ENCODE results near the gene CACNA1D.
"Not testable (repeated sequence)": the region's sequence is repeated elsewhere in the genome, so short reads cannot be mapped to it uniquely, and the experiment has no call there.

CACNA1D gene

GRCh38 chr3:53530205-53530604 is 35.8 kb downstream of the CACNA1D start:
- no peak for DNase-seq

DNA sequence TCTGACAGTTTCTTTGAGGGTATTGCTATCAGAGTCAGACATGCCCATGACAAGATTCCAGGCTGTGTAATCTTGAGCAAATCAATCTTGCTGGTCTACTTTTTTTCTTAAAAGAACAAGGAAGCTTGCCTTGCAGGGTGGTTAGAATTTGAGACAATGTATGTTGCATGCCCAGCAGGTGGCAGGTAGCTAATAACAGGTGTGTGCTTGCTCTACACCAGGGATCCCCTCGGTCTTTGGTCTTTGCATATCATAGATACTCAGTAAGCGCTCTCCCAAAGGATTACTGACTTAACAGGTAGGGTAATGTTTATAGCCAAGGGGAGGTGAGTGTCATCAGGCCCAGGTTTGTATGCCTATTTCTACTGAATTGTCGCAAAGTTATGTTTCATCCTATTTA is 37.3 kb downstream of the CACNA1D start:
- DNase-seq: peak; percentile 27

DNA sequence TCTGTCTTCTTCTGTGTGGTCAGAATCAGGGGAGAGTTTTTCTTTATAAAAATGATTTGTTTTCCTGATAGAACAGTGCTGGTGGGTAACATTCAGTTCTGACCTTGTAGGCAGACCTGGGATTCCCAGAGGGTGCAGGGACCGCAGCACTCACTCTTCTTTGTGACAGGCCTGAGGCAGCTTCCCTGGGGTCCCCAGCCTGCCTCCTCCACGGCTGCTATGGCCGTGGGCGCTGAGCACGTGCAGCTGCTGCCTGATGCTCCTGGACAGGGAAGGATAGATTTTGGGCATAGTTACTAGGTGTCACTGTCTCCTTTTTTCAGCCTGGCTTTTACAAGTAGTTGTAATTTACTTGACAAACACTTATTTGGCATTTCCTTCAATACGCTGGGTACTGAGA is 39.1 kb downstream of the CACNA1D start:
- DNase-seq: no peak

- no peak for DNase-seq
These were observed 39.8 kb downstream of the CACNA1D start for GRCh38 chr3:53534216-53534615.

- DNase-seq: no peak
These were observed 40.4 kb downstream of the CACNA1D start for GRCh38 chr3:53534676-53535400.

GRCh38 chr3:53536282-53536681 is 41.9 kb downstream of the CACNA1D start:
- no peak for DNase-seq

GRCh38 chr3:53544357-53544756 is 49.9 kb downstream of the CACNA1D start:
- DNase-seq: no peak

- no peak for DNase-seq
These were observed 51.0 kb downstream of the CACNA1D start for GRCh38 chr3:53545310-53545995.

DNA sequence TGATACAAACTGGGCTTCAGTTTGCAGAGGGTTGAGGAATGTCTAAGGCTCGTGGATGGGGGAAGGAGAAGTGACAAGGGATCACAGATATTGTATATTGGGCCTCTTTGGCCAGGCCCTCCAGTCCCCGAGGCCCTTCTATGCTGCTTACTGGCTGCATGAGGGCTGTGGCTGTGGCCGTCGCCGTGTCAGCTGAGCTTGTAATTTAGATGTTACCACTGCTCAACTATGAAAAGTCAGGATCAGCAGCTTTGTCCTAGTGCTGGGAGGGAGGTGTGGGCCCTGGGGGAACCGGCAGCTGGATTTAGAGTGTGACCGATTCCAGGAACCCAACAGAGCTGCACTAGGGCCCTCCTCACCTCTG is 51.6 kb downstream of the CACNA1D start:
- no peak for DNase-seq

DNA sequence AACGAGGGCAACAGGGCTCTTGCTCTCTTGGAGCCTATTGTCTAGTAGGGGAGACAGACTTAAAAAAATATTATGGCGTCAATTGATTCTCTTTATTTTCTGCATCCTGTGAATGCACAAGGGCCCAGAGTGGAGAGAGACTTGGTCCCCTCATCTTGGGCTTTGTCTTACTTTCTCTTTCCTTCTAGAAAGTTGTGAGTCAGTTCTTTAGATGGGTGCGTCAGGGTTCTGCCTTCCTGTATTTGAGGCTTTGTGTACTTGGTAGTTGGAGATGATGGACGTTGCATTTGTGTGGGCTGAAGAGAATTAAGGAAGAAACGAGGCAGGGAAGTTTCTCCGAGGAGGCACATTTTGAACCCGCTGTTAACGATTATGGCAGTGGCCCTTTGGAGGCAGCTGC is 52.9 kb downstream of the CACNA1D start:
- DNase-seq: no peak

- DNase-seq: no peak
These were observed 55.7 kb downstream of the CACNA1D start for GRCh38 chr3:53550005-53550620.

DNA sequence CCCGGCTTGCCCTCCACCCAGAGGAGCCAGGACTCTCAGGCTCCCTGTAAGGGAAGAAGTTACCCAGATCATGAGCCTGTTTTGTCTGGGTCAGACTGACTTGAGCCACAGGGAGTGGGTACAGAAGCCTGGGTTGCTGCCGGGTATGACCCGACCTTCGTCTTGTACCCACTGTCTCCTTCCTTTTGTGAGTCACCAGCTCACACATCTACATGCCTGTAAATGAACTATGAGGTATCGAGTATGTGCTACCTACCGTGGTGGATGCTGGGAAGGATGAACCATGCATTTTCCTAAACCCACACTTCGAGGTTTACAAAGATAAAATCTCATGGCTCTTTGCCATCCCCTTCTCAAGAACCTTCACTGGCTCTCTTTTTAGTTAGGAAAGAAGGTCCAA is 56.9 kb downstream of the CACNA1D start:
- no peak for DNase-seq

DNA sequence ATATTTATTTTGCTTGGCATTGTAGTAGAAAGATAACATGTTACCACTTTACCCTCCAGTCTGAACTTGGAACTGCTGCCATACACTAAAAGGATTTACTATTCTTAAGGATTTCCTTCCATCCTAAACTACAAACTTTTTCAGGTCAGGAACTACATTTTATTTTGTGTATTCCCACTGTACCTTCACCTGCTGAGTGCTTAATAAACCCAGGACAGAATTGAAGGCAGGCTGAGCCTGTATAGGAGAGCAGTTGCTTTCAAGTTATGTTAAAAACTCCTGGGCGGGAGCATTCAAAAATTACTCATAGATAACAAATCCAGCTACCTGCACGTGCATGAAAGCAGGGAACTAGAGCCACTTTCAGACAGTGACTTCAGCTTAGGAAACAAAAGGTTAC is 58.3 kb downstream of the CACNA1D start:
- DNase-seq: no peak

DNA sequence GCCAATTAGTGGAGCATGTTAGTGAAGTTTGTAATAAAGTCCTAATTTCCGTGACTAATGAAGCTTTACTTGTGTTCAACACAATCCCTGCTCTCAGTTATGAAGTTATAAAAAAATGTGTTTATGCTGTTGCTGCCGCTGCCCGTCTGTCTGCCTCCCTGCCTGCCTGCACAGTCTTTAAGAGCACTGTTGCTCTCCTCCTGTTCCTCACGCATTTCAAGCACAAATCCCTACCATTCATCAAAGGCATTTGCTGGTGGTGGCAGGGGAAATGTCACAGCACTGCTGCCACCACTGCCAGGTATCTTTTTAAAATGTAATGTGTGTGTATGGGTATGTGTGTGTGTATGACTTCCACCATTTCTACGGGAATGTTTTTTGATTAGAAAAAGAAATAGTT is 58.8 kb downstream of the CACNA1D start:
- DNase-seq: no peak

DNA sequence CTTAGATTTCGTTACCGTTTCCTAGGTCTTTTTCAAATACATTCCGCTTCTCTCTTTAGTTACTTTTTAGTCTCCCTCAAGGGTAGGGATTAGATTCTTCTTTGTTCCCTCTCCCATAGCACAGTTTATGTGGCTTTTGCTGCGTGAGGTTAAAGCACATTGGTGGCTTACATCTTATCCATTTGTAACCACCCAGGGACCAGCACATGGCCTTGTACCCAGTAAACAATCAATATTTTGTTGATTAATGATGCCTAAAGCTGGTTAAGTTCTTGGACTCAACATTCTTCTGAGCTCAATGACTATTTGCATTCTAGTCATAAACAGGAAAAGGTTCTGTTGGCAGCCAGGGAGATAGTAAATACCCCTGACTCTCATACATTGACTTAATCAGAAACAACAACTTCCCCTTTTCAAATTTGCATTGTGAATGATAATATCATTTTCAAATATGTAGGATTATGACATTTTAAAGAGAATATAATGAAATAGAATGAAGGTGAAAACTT is 60.2 kb downstream of the CACNA1D start:
- DNase-seq: no peak

- DNase-seq: no peak
These were observed 60.7 kb downstream of the CACNA1D start for GRCh38 chr3:53555068-53555588.

- no peak for DNase-seq
These were observed 72.2 kb downstream of the CACNA1D start for GRCh38 chr3:53566461-53567145.

GRCh38 chr3:53570081-53570480 is 75.7 kb downstream of the CACNA1D start:
- DNase-seq: no peak

DNA sequence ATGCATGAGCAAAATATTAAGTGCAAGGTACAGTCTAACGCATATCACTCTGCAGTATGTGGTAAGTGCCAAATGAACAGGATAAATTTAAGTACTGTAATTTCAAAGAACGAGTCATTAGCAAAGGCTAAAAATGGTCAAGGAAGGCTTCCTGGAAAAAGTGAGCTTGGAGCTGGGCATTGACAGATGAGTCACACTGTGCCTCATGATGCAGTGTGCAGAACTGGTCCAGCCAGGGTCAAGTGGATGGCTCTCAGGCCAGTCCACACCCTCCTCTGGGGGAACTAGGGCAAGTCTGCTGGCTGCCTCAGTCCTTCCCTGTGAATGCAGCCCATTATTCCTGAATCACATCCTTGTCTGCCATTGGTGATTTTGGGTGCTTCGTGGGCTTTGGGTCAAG is 76.3 kb downstream of the CACNA1D start:
- no peak for DNase-seq

GRCh38 chr3:53571264-53571663 is 76.9 kb downstream of the CACNA1D start:
- DNase-seq: no peak

DNA sequence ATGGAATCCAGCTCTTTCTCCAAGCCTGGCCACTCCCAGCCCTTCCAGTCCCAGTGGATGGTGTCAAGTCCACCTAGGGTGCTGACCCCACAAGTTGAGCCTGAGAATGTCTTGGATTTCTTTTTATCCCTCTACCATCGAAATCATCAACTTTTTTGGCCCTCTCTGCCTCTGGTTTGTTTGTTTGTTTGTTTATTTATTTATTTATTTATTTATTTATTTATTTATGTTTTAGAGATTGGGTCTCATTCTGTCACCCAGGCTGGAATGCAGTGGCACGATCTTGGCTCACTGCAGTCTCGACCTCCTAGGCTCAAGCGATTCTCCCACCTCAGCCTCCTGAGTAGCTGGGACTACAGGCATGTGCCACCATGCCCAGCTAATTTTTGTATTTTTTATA is 77.8 kb downstream of the CACNA1D start:
- not testable (repeated sequence) for DNase-seq

DNA sequence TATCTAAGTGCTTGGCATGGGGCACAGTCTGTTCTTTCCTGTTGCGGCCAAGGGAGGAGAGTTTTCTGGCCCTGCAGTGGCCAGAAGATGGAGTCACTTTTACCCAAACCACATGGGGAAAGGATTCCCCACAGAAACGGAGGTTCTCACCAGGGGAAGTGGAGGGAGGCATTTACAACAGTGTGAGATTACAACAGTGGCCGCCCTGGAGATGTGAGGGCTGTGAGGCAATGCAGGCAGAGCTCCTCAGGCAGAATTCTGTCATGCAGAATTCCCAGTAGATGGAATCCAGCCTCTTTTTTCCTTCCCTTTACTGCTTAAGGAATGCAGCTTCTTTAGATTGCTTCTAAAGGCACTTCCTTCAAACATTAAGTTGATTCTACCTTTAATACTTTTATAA is 83.1 kb downstream of the CACNA1D start:
- no peak for DNase-seq

- DNase-seq: no peak
These were observed 85.2 kb downstream of the CACNA1D start for GRCh38 chr3:53579636-53580035.
